ENCODE data around the gene PTTG1IP2. TPM values are rescaled to one million over a fixed set of nuclear protein-coding genes. Genes with fewer than 3 reads are reported as not detected.

Gene PTTG1IP2
- polyA plus RNA-seq, 1 experiment: not detected

DNA sequence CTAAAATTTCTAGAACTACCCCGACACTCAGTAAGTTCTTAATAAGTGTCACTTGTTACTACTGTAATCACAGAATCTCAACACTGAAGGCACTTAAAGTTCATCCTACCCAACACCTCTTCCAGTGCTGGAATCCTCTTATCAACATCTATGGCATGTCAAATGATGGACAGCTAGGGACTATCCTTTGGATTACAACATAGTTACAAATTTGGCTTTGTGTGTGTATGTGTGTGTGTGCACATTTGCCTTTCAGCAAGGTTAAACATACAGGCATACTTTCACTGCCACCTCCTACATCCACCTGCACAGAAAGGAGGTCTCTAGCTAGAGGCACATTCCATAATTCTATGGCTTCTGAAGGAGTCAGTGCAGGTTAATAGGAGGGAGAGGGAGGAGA lies 25.8 kb downstream of the PTTG1IP2 start:
- DNase-seq (ENCODE audit: low read depth, low spot score): no peak
- ChIA-PET CTCF (no interaction called here), POLR2A (no interaction called here)
- H3K27me3 ChIP-seq (ENCODE audit: control insufficient read depth, insufficient read depth, low read length): no peaks in the 10 kb centered on the region
- H3K4me3 ChIP-seq (ENCODE audit: low read depth, low read length): no peak overlapping the region
- TF ChIP-seq, protein P1, sequence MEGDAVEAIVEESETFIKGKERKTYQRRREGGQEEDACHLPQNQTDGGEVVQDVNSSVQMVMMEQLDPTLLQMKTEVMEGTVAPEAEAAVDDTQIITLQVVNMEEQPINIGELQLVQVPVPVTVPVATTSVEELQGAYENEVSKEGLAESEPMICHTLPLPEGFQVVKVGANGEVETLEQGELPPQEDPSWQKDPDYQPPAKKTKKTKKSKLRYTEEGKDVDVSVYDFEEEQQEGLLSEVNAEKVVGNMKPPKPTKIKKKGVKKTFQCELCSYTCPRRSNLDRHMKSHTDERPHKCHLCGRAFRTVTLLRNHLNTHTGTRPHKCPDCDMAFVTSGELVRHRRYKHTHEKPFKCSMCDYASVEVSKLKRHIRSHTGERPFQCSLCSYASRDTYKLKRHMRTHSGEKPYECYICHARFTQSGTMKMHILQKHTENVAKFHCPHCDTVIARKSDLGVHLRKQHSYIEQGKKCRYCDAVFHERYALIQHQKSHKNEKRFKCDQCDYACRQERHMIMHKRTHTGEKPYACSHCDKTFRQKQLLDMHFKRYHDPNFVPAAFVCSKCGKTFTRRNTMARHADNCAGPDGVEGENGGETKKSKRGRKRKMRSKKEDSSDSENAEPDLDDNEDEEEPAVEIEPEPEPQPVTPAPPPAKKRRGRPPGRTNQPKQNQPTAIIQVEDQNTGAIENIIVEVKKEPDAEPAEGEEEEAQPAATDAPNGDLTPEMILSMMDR (IDR thresholded peaks at IDR 0.05; ENCODE audit: low read depth, low read length): no peak
- no peak overlapping the region for H3K27ac ChIP-seq (ENCODE audit: low read depth, low read length)
- H3K9me3 ChIP-seq (ENCODE audit: control insufficient read depth, insufficient read depth, low read length): no peaks in the 10 kb centered on the region

- DNase-seq (ENCODE audit: low read depth, low spot score): no peak
- CTCF ChIA-PET: no interaction called here
- TF ChIP-seq, protein P1 (IDR thresholded peaks at IDR 0.05; ENCODE audit: low read depth, low read length): no peak
- no peak overlapping the region for H3K4me3 ChIP-seq (ENCODE audit: low read depth, low read length)
- POLR2A ChIA-PET: no interaction called here
- H3K27me3 ChIP-seq (ENCODE audit: control insufficient read depth, insufficient read depth, low read length): no peaks in the 10 kb centered on the region
- H3K9me3 ChIP-seq (ENCODE audit: control insufficient read depth, insufficient read depth, low read length): no peaks in the 10 kb centered on the region
- H3K27ac ChIP-seq (ENCODE audit: low read depth, low read length): no peak overlapping the region
These were observed 33.1 kb downstream of the PTTG1IP2 start for GRCh38 chr7:90502539-90502938.

- no peak overlapping the region for H3K4me3 ChIP-seq (ENCODE audit: low read depth, low read length)
- TF ChIP-seq, protein P1 (IDR thresholded peaks at IDR 0.05; ENCODE audit: low read depth, low read length): no peak
- ChIA-PET CTCF (no interaction called here), POLR2A (no interaction called here)
- no peak for DNase-seq (ENCODE audit: low read depth, low spot score)
- H3K27ac ChIP-seq (ENCODE audit: low read depth, low read length): no peak overlapping the region
- H3K27me3 ChIP-seq (ENCODE audit: control insufficient read depth, insufficient read depth, low read length): no peaks in the 10 kb centered on the region
- no peaks in the 10 kb centered on the region for H3K9me3 ChIP-seq (ENCODE audit: control insufficient read depth, insufficient read depth, low read length)
These were observed 33.9 kb downstream of the PTTG1IP2 start for GRCh38 chr7:90503367-90503766.

GRCh38 chr7:90507692-90508091 lies 38.3 kb downstream of the PTTG1IP2 start:
- no peaks in the 10 kb centered on the region for H3K9me3 ChIP-seq (ENCODE audit: control insufficient read depth, insufficient read depth, low read length)
- ChIA-PET POLR2A (no interaction called here), CTCF (interaction anchor here (1.2 to 1.3 kb wide), 2 partner anchors 12 to 52 kb away, joined by 5 read pairs; no protein-coding TSS in a partner anchor)
- no peaks in the 10 kb centered on the region for H3K27me3 ChIP-seq (ENCODE audit: control insufficient read depth, insufficient read depth, low read length)
- no peak for DNase-seq (ENCODE audit: low read depth, low spot score)
- no peak overlapping the region for H3K4me3 ChIP-seq (ENCODE audit: low read depth, low read length)
- TF ChIP-seq, protein P1 (IDR thresholded peaks at IDR 0.05; ENCODE audit: low read depth, low read length): no peak
- H3K27ac ChIP-seq (ENCODE audit: low read depth, low read length): no peak overlapping the region

- TF ChIP-seq, protein P1 (IDR thresholded peaks at IDR 0.05; ENCODE audit: low read depth, low read length): no peak
- CTCF ChIA-PET: interaction anchor here (0.8 to 1.1 kb wide), 3 partner anchors 8 to 166 kb away, joined by 3 to 6 read pairs (median 3); no protein-coding TSS in a partner anchor
These were observed 42.3 kb downstream of the PTTG1IP2 start for GRCh38 chr7:90511776-90512175.

More at GRCh38 chr7:90511776-90512175, 42.3 kb downstream of the PTTG1IP2 start:
- H3K4me3 ChIP-seq (ENCODE audit: low read depth, low read length): no peak overlapping the region
- no peaks in the 10 kb centered on the region for H3K27me3 ChIP-seq (ENCODE audit: control insufficient read depth, insufficient read depth, low read length)
- no peak overlapping the region for H3K27ac ChIP-seq (ENCODE audit: low read depth, low read length)
- no peak for DNase-seq (ENCODE audit: low read depth, low spot score)
- H3K9me3 ChIP-seq (ENCODE audit: control insufficient read depth, insufficient read depth, low read length): no peaks in the 10 kb centered on the region
- POLR2A ChIA-PET: no interaction called here

Measured in AG04450 (cell line).